GM12878 (cell line): Measurements from ENCODE around the gene KRT25. TPM values are rescaled to one million over a fixed set of nuclear protein-coding genes. Genes with fewer than 3 reads are reported as not detected.

Experiments used
- ATAC-seq: fragments of 200-7000 bp; cut with Tn5 transposase; 3 replicates; pipeline ENCODE4 v1.9.1; 2020; ENCODE audit warnings: mild to moderate bottlenecking, moderate library complexity
- BruUV-seq: library from RNA; stranded (reverse); fragments of 400-500 nt; replicated peaks from 2 replicates; lab custom pipeline; 2021; lab: Mats Ljungman, UMichigan
- CTCF ChIA-PET: fragments of 300-600 bp; sonication (Branson Sonifier 250); formaldehyde crosslinking; extraction: SDS; loops from one replicate; lab custom pipeline; 2021; ENCODE audit warnings: inconsistent platforms; lab: Yijun Ruan, JAX
- POLR2A ChIA-PET: fragments of 350-600 bp; formaldehyde crosslinking; extraction: SDS; loops from one replicate; lab custom pipeline; 2021; ENCODE audit warnings: inconsistent platforms; lab: Charles Lee
- RAD21 ChIA-PET: fragments of 300-600 bp; sonication (Branson Sonifier 250); formaldehyde crosslinking; loops from one replicate; lab custom pipeline; 2023; ENCODE audit warnings: antibody characterized with exemption; ENCODE audit not compliant: unreplicated experiment; lab: Charles Lee
- SMC1A ChIA-PET: fragments of 300-600 bp; sonication (Branson Sonifier 250); formaldehyde crosslinking; loops from one replicate; lab custom pipeline; 2023; ENCODE audit not compliant: unreplicated experiment, uncharacterized antibody; lab: Charles Lee
- DNase-seq: peaks from one replicate; pipeline ENCODE4 v3.0.0-alpha.2; 2011; ENCODE audit warnings: low read depth, low spot score
- FAIRE-seq: peaks from 3 replicates; lab custom pipeline; 2011; peaks lifted over from hg19 to GRCh38; lab: Jason Lieb, UNC
- H2AFZ ChIP-seq: 2 replicates; pipeline ENCODE4 v1.6.0; 2011; ENCODE audit warnings: low read depth, low read length, control low read depth; ENCODE audit not compliant: control insufficient read depth
- H3K27ac ChIP-seq: 2 replicates; pipeline ENCODE4 v1.5.1; 2011; ENCODE audit warnings: control low read depth; ENCODE audit not compliant: control insufficient read depth, insufficient read depth
- H3K27me3 ChIP-seq, 2 experiments: replicated peaks in 1 of 2; 2 replicates each; pipeline versions ENCODE4 v1.6.0 to v1.6.1; 2011; ENCODE audit warnings: low read length in 1 of 2; ENCODE audit not compliant: control insufficient read depth in 2 of 2, insufficient read depth in 2 of 2
- H3K36me3 ChIP-seq, 2 experiments: 2 replicates each; pipeline ENCODE4 v1.5.1; 2011; ENCODE audit warnings: low read length in 1 of 2; ENCODE audit not compliant: control insufficient read depth in 2 of 2, insufficient read depth in 2 of 2
- H3K4me1 ChIP-seq: 2 replicates; pipeline ENCODE4 v1.6.1; 2011; ENCODE audit warnings: mild to moderate bottlenecking, low read length, moderate library complexity, mixed read lengths; ENCODE audit not compliant: control insufficient read depth, insufficient read depth
- H3K4me2 ChIP-seq: 2 replicates; pipeline ENCODE4 v1.6.0; 2011; ENCODE audit warnings: control low read depth; ENCODE audit not compliant: control insufficient read depth, insufficient read depth
- H3K4me3 ChIP-seq: fragments of 200-600 bp; sonication (generic); 2 replicates; pipeline ENCODE4 v1.5.1; 2016
- H3K79me2 ChIP-seq: 2 replicates; pipeline ENCODE4 v1.6.0; 2011; ENCODE audit warnings: low read length; ENCODE audit not compliant: control insufficient read depth, insufficient read depth
- H3K9ac ChIP-seq: 2 replicates; pipeline ENCODE4 v1.8.0; 2011; ENCODE audit warnings: low read length, control low read depth, mixed read lengths; ENCODE audit not compliant: control insufficient read depth, insufficient read depth
- H3K9me3 ChIP-seq: replicated peaks from 3 replicates; pipeline ENCODE4 v1.5.1; 2011; ENCODE audit warnings: mild to moderate bottlenecking, low read length; ENCODE audit not compliant: control insufficient read depth, insufficient read depth
- H4K20me1 ChIP-seq: 2 replicates; pipeline ENCODE4 v1.6.0; 2011; ENCODE audit not compliant: control insufficient read depth, insufficient read depth
- ATF3 ChIP-seq: IDR thresholded peaks from 2 replicates; pipeline ENCODE4 v1.6.1; 2011; ENCODE audit warnings: low read depth, mild to moderate bottlenecking, low read length, moderate library complexity, borderline replicate concordance; ENCODE audit errors: extremely low read depth
- CBX3 ChIP-seq: fragments of 200-600 bp; sonication (generic); IDR thresholded peaks from 2 replicates; pipeline ENCODE4 v1.6.1; 2016; ENCODE audit warnings: low read depth, borderline replicate concordance
- CHD2 ChIP-seq: IDR thresholded peaks from 2 replicates; pipeline ENCODE4 v1.6.1; 2011; ENCODE audit warnings: low read depth, low read length, improper control_type of control experiment, borderline replicate concordance
- FOXM1 ChIP-seq: IDR thresholded peaks from 2 replicates; pipeline ENCODE4 v1.6.1; 2012; ENCODE audit warnings: low read depth, mild to moderate bottlenecking, inconsistent platforms, low read length, moderate library complexity
- KDM1A ChIP-seq: fragments of 200-600 bp; sonication (generic); IDR thresholded peaks from 2 replicates; pipeline ENCODE4 v1.6.1; 2016; ENCODE audit warnings: borderline replicate concordance
- MXI1 ChIP-seq: fragments of 150-350 bp; IDR thresholded peaks from 2 replicates; pipeline ENCODE4 v1.6.1; 2011; ENCODE audit warnings: low read depth, mild to moderate bottlenecking, inconsistent platforms, low read length, improper control_type of control experiment
- NBN ChIP-seq: fragments of 450-650 bp; IDR thresholded peaks from 2 replicates; pipeline ENCODE4 v1.6.1; 2016
- NFIC ChIP-seq: IDR thresholded peaks from 2 replicates; pipeline ENCODE4 v1.6.1; 2012; ENCODE audit warnings: low read depth, mild to moderate bottlenecking, inconsistent platforms, low read length, moderate library complexity
- SUPT20H ChIP-seq: IDR thresholded peaks from 2 replicates; pipeline ENCODE4 v1.6.1; 2011; ENCODE audit warnings: low read depth, mild to moderate bottlenecking, low read length, moderate library complexity, borderline replicate concordance; ENCODE audit not compliant: control insufficient read depth
- ZBTB40 ChIP-seq: fragments of 450-650 bp; IDR thresholded peaks from 2 replicates; pipeline ENCODE4 v1.6.1; 2016; ENCODE audit warnings: mild to moderate bottlenecking, moderate library complexity, borderline replicate concordance
- ZNF217 ChIP-seq: fragments of 450-650 bp; IDR thresholded peaks from 2 replicates; pipeline ENCODE4 v1.6.1; 2017; ENCODE audit warnings: antibody characterized with exemption, mild to moderate bottlenecking
- WGBS: methylation state at CpG from one replicate; pipeline ENCODE4 v1.1.6; 2016; ENCODE audit warnings: low lambda C conversion rate; ENCODE audit not compliant: insufficient replicate concordance, insufficient coverage; ENCODE audit errors: missing lambda C conversion rate; 5-methylcytosine and 5-hydroxymethylcytosine counted together
- in situ Hi-C: fragments of 300-500 bp; cut with MboI; formaldehyde crosslinking; loops from 9 replicates; pipeline ENCODE4 v1.14.3; 2018; ENCODE audit warnings: mixed read lengths
- intact Hi-C: fragments of 100-400 bp; cut with micrococcal nuclease; formaldehyde crosslinking; loops from one replicate; pipeline ENCODE4 v1.14.2; 2022; ENCODE audit not compliant: unreplicated experiment
- polyA plus RNA-seq, 11 experiments: library from polyadenylated mRNA; depleted of rRNA in 4 of 11; unstranded in 6 of 11; stranded (reverse) in 5 of 11; fragments of >200 nt; fragmentation: Nextera tagmentation in 4 of 11; fragmentation: Illumina TruSeq in 1 of 11; extraction: Ambion mirVana in 4 of 11; extraction: Trizol in 1 of 11; gene quantifications; 1 replicate in 1 of 11; 2 replicates in 10 of 11; pipeline versions ENCODE4 v1.2.1 to v1.2.3, GENCODE V29; 2011 to 2016; ENCODE audit warnings: inconsistent platforms in 2 of 11, missing spikeins in 2 of 11, low read depth in 1 of 11
- total RNA-seq, 4 experiments: library from RNA; depleted of rRNA in 3 of 4; stranded (reverse); fragments of >200 nt in 3 of 4; fragmentation: Illumina TruSeq in 1 of 4; extraction: Trizol in 1 of 4; gene quantifications; 2 replicates each; pipeline versions ENCODE4 v1.2.1 to v1.2.3, GENCODE V29; 2013 to 2021
- TF ChIP-seq, protein P1 (sequence below): IDR thresholded peaks from 2 replicates; pipeline ENCODE4 v1.6.1; 2011; ENCODE audit warnings: borderline replicate concordance, low read depth, mild to moderate bottlenecking, moderate library complexity, mixed read lengths, low read length; ENCODE audit not compliant: insufficient read depth; ENCODE audit errors: extremely low read length
- TF ChIP-seq, protein P2 (sequence below): fragments of 450-650 bp; IDR thresholded peaks from 2 replicates; pipeline ENCODE4 v1.6.1; 2017; ENCODE audit warnings: mild to moderate bottlenecking, moderate library complexity

KRT25 gene
- total and polyA plus RNA-seq, 10 of the 15 experiments (the other 5 are each of a cell fraction or from before 2014, with no cell fraction given), result not detected

DNA sequence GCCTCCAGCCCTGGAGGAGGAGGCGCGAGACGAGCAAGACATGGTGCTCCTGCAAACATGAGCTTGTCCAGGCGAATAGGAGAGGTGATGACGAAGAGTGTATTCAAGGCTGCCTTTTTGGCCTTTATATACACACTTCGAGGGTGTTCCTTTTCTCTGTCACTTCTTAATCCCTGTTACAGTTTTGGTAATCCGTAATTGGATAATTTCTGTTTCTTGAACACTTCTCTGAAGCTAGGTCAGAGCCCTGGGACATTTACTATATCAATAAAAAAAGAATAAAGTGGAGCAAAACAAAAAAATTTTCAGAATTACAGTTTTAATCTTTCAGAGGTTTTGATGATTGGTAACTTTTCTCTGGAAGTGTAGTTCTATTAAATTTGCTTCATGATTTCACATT lies 51.5 kb downstream of the KRT25 start, which contains the start of gene KRT24:
Gene KRT24, minus strand, starts transcription at position 101 of the 400 bp plus-strand sequence. Its CDS starts 59 bp downstream, at position 42.
- DNase-seq, result no peak
- H3K4me2 ChIP-seq, result no peak within 1 kb of the TSS
- H3K36me3 ChIP-seq, result no peaks in the 10 kb centered on the region
- H4K20me1 ChIP-seq, result no peaks in the 10 kb centered on the region
- peaks cover 0 to 2% of the 10 kb centered on the region in 2 experiments; a peak in 1 of 4 replicates for H3K27me3 ChIP-seq
- in situ Hi-C loops, result no loop called here
- FAIRE-seq, result no peak
- H3K9ac ChIP-seq, result no peak within 1 kb of the TSS
- ChIA-PET CTCF (interaction anchor here (0.8 to 2.0 kb wide), 3 partner anchors 11 to 959 kb away, joined by 3 to 5 read pairs (median 4); no protein-coding TSS in a partner anchor), SMC1A (interaction anchor here (1.2 to 1.3 kb wide), 2 partner anchors 18 to 24 kb away, joined by 4 read pairs; no protein-coding TSS in a partner anchor), POLR2A (no interaction called here), RAD21 (no interaction called here)
- WGBS, result 37% methylated on average over 7 of the region's 7 CpGs
- no peak within 1 kb of the TSS for H3K4me3 ChIP-seq
- no peak within 1 kb of the TSS for H2AFZ ChIP-seq
- no peaks in the 10 kb centered on the region for H3K4me1 ChIP-seq
- no peak for ATAC-seq
- H3K27ac ChIP-seq, result no peak within 1 kb of the TSS
- intact Hi-C loops, result no loop called here
- H3K9me3 ChIP-seq, result no peaks in the 10 kb centered on the region
- no TSS peak for BruUV-seq
- H3K79me2 ChIP-seq, result no peaks in the 10 kb centered on the region
- no peak for TF ChIP-seq FOXM1
- TF ChIP-seq CBX3, result no peak
- TF ChIP-seq, protein P1, sequence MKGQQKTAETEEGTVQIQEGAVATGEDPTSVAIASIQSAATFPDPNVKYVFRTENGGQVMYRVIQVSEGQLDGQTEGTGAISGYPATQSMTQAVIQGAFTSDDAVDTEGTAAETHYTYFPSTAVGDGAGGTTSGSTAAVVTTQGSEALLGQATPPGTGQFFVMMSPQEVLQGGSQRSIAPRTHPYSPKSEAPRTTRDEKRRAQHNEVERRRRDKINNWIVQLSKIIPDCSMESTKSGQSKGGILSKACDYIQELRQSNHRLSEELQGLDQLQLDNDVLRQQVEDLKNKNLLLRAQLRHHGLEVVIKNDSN, result no peak
- TF ChIP-seq, protein P2, sequence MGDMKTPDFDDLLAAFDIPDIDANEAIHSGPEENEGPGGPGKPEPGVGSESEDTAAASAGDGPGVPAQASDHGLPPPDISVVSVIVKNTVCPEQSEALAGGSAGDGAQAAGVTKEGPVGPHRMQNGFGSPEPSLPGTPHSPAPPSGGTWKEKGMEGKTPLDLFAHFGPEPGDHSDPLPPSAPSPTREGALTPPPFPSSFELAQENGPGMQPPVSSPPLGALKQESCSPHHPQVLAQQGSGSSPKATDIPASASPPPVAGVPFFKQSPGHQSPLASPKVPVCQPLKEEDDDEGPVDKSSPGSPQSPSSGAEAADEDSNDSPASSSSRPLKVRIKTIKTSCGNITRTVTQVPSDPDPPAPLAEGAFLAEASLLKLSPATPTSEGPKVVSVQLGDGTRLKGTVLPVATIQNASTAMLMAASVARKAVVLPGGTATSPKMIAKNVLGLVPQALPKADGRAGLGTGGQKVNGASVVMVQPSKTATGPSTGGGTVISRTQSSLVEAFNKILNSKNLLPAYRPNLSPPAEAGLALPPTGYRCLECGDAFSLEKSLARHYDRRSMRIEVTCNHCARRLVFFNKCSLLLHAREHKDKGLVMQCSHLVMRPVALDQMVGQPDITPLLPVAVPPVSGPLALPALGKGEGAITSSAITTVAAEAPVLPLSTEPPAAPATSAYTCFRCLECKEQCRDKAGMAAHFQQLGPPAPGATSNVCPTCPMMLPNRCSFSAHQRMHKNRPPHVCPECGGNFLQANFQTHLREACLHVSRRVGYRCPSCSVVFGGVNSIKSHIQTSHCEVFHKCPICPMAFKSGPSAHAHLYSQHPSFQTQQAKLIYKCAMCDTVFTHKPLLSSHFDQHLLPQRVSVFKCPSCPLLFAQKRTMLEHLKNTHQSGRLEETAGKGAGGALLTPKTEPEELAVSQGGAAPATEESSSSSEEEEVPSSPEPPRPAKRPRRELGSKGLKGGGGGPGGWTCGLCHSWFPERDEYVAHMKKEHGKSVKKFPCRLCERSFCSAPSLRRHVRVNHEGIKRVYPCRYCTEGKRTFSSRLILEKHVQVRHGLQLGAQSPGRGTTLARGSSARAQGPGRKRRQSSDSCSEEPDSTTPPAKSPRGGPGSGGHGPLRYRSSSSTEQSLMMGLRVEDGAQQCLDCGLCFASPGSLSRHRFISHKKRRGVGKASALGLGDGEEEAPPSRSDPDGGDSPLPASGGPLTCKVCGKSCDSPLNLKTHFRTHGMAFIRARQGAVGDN, result no peak
- TF ChIP-seq ZBTB40, result no peak
- no peak for TF ChIP-seq MXI1
- TF ChIP-seq CHD2, result no peak
- no peak for TF ChIP-seq SUPT20H
- no peak for TF ChIP-seq NBN
- no peak for TF ChIP-seq ZNF217
- TF ChIP-seq KDM1A, result no peak
- no peak for TF ChIP-seq ATF3
- TF ChIP-seq NFIC, result no peak
